Measurements from ENCODE around the gene MSANTD1. TPM values are rescaled to one million over a fixed set of nuclear protein-coding genes. Genes with fewer than 3 reads are reported as not detected.
A peak's percentile ranks its signal among the peaks of the same experiment; 100 is the strongest.

Gene MSANTD1
- total and polyA plus RNA-seq, 9 donors, result 0.15 to 1.4 (median 0.87) TPM

DNA sequence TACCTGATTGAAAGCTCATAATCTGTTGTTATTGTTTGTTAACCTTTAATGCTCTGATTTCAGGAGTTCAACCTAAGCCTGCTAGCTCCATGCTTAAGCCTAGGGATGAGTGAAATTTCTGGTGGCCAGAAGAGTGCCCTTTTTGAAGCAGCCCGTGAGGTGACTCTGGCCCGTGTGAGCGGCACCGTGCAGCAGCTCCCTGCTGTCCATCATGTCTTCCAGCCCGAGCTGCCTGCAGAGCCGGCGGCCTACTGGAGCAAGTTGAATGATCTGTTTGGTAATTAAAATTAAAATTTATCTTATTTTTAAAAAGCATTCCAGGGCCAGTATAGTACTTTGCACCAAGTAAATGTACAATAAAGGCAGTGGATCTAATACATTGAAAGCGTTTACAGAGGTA lies 37.1 kb upstream of the MSANTD1 start:
- intact Hi-C loops (cut with DNase I), result no loop called here
- 93 to 96% (median 94%) methylated on average over 8 of the region's 8 CpGs for WGBS, 3 donors
- Histone ChIP-seq H3K9me3 (no peaks in the 10 kb centered on the region), H3K27ac (no peak overlapping the region), H3K27me3 (no peaks in the 10 kb centered on the region), H3K36me3 (no peaks in the 10 kb centered on the region), H3K4me1 (ENCODE audit: insufficient read depth) (no peaks in the 10 kb centered on the region), H3K4me3 (no peak overlapping the region)
- TF ChIP-seq POLR2A (IDR thresholded peaks at IDR 0.05) (no peak), EP300 (IDR thresholded peaks at IDR 0.05) (no peak)
- TF ChIP-seq, protein P1, sequence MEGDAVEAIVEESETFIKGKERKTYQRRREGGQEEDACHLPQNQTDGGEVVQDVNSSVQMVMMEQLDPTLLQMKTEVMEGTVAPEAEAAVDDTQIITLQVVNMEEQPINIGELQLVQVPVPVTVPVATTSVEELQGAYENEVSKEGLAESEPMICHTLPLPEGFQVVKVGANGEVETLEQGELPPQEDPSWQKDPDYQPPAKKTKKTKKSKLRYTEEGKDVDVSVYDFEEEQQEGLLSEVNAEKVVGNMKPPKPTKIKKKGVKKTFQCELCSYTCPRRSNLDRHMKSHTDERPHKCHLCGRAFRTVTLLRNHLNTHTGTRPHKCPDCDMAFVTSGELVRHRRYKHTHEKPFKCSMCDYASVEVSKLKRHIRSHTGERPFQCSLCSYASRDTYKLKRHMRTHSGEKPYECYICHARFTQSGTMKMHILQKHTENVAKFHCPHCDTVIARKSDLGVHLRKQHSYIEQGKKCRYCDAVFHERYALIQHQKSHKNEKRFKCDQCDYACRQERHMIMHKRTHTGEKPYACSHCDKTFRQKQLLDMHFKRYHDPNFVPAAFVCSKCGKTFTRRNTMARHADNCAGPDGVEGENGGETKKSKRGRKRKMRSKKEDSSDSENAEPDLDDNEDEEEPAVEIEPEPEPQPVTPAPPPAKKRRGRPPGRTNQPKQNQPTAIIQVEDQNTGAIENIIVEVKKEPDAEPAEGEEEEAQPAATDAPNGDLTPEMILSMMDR (IDR thresholded peaks at IDR 0.05), result no peak
- DNase-seq, result peak in 2 of 5 donors; percentile 1 to 10

DNA sequence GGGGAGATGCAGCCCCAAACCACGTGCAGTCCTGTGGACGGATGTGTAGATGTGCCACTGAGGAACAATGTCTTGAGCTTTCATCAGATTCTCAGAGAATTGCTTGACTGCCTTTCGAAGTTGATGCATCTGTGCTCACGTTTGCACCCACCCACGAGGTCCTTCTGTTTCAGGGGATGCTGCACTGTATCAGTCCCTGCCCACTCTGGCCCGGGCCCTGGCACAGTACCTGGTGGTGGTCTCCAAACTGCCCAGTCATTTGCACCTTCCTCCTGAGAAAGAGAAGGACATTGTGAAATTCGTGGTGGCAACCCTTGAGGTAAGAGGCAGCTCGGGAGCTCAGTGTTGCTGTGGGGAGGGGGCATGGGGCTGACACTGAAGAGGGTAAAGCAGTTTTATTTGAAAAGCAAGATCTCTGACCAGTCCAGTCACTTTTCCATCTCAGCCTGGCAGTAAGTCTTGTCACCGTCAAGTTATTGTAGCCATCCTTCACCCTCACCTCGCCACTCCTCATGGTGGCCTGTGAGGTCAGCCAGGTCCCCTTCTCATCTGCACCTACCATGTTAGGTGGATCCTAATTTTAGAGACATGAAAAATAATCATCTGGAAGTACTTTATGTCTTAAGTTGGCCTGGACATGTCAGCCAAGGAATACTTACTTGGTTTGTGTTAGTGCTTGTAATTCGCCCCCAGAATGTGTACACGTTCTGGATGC lies 36.4 kb upstream of the MSANTD1 start:
- H3K4me1 ChIP-seq (ENCODE audit: insufficient read depth), result no peaks in the 10 kb centered on the region
- no peak overlapping the region for H3K27ac ChIP-seq
- H3K4me3 ChIP-seq, result no peak overlapping the region
- intact Hi-C loops (cut with DNase I), result no loop called here
- TF ChIP-seq EP300 (IDR thresholded peaks at IDR 0.05) (no peak), POLR2A (IDR thresholded peaks at IDR 0.05) (no peak)
- TF ChIP-seq, protein P1 (IDR thresholded peaks at IDR 0.05), result no peak
- no peaks in the 10 kb centered on the region for H3K36me3 ChIP-seq
- WGBS, 3 donors, result 91 to 92% (median 92%) methylated on average over 12 of the region's 12 CpGs
- H3K27me3 ChIP-seq, result no peaks in the 10 kb centered on the region
- H3K9me3 ChIP-seq, result no peaks in the 10 kb centered on the region
- DNase-seq, result peak in 2 of 5 donors; percentile 7 to 11

- no peaks in the 10 kb centered on the region for H3K36me3 ChIP-seq
- 85 to 94% (median 92%) methylated on average over 4 of the region's 4 CpGs for WGBS, 3 donors
- TF ChIP-seq POLR2A (IDR thresholded peaks at IDR 0.05), result no peak
- TF ChIP-seq EP300 (IDR thresholded peaks at IDR 0.05), result no peak
- TF ChIP-seq, protein P1 (IDR thresholded peaks at IDR 0.05), result no peak
- no peak overlapping the region for H3K4me3 ChIP-seq
- H3K4me1 ChIP-seq (ENCODE audit: insufficient read depth), result no peaks in the 10 kb centered on the region
- H3K27me3 ChIP-seq, result no peaks in the 10 kb centered on the region
- no peaks in the 10 kb centered on the region for H3K9me3 ChIP-seq
- H3K27ac ChIP-seq, result no peak overlapping the region
- DNase-seq, result peak in 2 of 5 donors; percentile 1 to 8
- intact Hi-C loops (cut with DNase I), result no loop called here
Measured at GRCh38 chr4:3213106-3213425, 35.9 kb upstream of the MSANTD1 start.

GRCh38 chr4:3213661-3214250 lies 35.2 kb upstream of the MSANTD1 start:
- intact Hi-C loops (cut with DNase I), result no loop called here
- WGBS, 3 donors, result 91 to 92% (median 92%) methylated on average over 15 of the region's 15 CpGs
- no peaks in the 10 kb centered on the region for H3K27me3 ChIP-seq
- H3K4me3 ChIP-seq, result no peak overlapping the region
- no peak overlapping the region for H3K27ac ChIP-seq
- no peaks in the 10 kb centered on the region for H3K4me1 ChIP-seq (ENCODE audit: insufficient read depth)
- H3K9me3 ChIP-seq, result no peaks in the 10 kb centered on the region
- H3K36me3 ChIP-seq, result no peaks in the 10 kb centered on the region
- DNase-seq, result peak in 2 of 5 donors; percentile 4 to 14
- TF ChIP-seq, protein P1 (IDR thresholded peaks at IDR 0.05), result no peak
- TF ChIP-seq POLR2A (IDR thresholded peaks at IDR 0.05) (no peak), EP300 (IDR thresholded peaks at IDR 0.05) (no peak)

Measured in ovary (tissue), 9 donors.